GM10248 (cell line): ENCODE measurements around the gene CFAP54.

Source experiments
- CTCF ChIA-PET: fragments of 300-600 bp; sonication (Branson Sonifier 250); formaldehyde crosslinking; extraction: SDS; loops from one replicate; lab custom pipeline; 2021; ENCODE audit warnings: antibody characterized with exemption; lab: Yijun Ruan, JAX
- POLR2A ChIA-PET: fragments of 350-650 bp; sonication (Branson Sonifier 250); formaldehyde crosslinking; extraction: SDS; loops from one replicate; lab custom pipeline; 2020; ENCODE audit warnings: antibody characterized with exemption; lab: Yijun Ruan, JAX
- DNase-seq: peaks from one replicate; pipeline ENCODE4 v3.0.0; 2012; ENCODE audit errors: extremely low spot score
- TF ChIP-seq, protein P1 (sequence below): IDR thresholded peaks from 2 replicates; pipeline ENCODE4 v1.5.1; 2012; ENCODE audit warnings: mild to moderate bottlenecking, low read depth; ENCODE audit errors: extremely low read depth, missing control alignments, control extremely low read depth

CFAP54 gene

DNA sequence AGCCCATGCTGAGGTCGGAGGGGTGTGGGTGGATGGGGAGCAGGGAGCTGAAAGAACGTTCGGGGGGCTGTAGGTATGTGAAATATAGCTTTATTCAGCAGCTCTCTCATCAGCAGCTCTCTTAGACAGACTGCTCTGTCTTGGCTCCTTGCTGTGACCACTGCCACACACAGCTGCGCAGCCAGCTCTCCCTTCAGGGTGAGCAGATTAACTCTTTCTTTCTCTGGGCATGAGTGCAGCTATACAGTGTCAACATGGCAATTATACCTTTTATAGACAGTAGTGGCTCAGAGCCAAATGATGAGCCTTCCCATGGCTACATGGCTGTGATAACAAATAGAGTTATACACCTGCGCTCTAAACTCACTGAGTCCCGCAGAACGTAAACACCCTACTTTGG, 280.0 kb downstream of the CFAP54 start:
- TF ChIP-seq, protein P1, sequence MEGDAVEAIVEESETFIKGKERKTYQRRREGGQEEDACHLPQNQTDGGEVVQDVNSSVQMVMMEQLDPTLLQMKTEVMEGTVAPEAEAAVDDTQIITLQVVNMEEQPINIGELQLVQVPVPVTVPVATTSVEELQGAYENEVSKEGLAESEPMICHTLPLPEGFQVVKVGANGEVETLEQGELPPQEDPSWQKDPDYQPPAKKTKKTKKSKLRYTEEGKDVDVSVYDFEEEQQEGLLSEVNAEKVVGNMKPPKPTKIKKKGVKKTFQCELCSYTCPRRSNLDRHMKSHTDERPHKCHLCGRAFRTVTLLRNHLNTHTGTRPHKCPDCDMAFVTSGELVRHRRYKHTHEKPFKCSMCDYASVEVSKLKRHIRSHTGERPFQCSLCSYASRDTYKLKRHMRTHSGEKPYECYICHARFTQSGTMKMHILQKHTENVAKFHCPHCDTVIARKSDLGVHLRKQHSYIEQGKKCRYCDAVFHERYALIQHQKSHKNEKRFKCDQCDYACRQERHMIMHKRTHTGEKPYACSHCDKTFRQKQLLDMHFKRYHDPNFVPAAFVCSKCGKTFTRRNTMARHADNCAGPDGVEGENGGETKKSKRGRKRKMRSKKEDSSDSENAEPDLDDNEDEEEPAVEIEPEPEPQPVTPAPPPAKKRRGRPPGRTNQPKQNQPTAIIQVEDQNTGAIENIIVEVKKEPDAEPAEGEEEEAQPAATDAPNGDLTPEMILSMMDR, result no peak
- POLR2A ChIA-PET, result no interaction called here
- DNase-seq, result no peak
- CTCF ChIA-PET, result interaction anchor here (0.6 to 1.1 kb wide), 2 partner anchors 9 to 187 kb away, joined by 3 read pairs; no protein-coding TSS in a partner anchor

DNA sequence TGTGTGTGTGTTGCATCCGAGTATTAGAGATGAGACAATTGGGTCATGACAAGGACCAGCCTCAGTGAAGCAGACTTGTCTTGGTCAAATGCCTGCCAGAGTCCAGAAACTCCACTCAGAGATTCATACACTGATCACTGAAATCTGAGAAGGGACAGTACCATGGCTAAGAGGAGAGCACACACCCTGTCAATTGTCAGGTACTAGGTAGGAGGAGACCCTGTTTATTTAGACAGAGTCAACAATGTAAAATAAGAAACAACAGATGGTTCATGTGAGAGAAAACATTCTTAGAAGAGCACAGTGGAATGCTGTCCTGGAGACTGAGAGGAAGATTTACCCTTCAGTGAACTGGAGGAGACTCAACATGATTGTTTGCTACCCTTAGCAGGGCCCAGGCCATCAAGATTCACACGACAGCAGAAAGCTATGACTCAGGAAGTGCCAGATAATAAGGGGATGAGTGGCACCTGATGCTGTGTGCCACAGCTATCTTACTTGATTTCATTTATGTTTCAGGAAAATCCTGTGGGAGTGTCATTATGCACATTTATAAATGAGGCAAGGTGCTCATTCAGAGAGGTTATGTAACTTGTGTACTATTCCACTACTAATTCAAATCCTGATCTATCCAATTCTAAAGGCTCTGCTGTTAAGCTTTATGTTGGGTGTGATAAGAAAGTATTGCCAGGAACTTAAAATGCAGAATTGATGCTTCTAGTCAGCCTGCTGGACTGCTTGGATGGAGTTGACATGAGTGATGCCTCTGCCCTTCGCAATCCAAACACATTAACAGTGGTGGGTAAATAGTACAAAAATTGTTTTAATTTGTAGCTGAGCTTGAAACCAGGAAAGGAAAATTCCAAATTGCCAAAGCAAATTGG, 281.1 kb downstream of the CFAP54 start:
- TF ChIP-seq, protein P1, result no peak
- no peak for DNase-seq
- CTCF ChIA-PET, result no interaction called here
- POLR2A ChIA-PET, result no interaction called here

DNA sequence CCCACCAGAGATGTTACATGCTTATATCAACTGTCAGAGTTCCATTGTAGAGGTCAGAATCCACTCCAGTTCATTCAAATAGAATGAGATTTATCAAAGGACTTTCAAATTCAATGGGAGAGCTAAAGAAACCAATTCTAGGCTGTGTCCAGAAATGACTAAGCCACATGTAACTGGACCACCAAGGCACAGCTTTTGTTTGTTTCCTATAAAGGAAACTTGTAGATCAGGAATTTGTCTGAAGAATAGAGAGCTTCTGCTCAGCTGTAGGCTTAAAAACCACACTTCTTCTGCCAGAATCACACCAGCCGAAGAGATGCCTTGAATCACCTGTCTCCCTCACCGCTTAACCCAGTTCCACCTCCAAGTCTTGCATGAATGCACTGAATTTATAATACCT, 283.7 kb downstream of the CFAP54 start:
- DNase-seq, result no peak
- POLR2A ChIA-PET, result no interaction called here
- TF ChIP-seq, protein P1, result no peak
- CTCF ChIA-PET, result no interaction called here

DNA sequence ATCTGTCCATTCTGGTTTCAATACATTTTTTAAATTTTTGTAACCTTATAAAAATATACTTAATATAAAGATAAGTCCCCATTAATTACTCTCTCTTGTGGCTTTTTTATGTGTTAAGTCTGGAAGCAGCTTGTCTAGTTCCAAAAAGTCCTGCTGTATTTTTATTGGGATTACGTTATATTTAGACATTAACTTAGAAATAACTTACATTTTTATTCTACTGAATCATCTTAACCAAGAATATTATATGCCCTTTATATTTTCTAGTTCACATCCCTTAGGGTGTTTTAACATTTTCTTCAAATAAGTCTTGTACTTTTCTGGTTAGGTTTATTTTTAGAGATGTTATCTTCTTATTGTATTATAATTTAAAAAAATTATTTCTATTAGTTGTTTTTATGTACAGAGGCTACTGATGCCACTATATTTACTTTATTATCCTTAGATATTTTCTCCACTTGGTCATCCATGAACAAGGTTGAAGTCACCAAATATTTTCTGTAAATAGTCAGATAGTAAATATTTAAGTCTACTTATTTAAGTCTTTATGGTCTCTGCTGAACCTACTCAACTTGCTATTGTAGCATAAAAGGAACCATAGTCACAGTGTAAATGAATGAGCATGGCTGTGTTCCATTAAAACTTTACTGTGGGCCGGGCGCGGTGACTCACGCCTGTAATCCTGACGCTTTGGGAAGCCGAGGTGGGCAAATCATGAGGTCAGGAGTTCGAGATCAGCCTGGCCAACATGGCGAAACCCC, 285.3 kb downstream of the CFAP54 start:
- TF ChIP-seq, protein P1, result no peak
- ChIA-PET POLR2A (no interaction called here), CTCF (no interaction called here)
- no peak for DNase-seq

DNA sequence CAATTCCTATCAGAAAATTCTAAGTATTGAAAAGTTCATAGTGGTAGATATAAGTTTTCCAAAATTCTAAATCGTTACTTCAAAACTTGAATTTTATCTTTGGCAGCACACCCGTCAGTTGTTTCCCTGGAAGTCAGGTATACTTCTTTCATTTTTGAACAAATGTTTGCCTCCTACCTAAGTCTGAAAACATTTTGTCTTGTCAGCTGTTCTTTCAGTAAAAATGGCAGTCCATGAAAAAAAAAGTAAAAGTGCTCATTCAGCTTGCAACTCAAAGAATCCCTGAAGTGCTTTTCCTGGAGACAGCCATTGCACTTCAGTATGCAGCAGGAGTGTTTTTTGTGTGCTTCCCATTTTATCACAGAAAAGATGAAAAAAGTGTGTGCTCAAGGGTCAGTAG, 287.5 kb downstream of the CFAP54 start:
- TF ChIP-seq, protein P1, result no peak
- no peak for DNase-seq
- CTCF ChIA-PET, result no interaction called here
- POLR2A ChIA-PET, result no interaction called here

DNA sequence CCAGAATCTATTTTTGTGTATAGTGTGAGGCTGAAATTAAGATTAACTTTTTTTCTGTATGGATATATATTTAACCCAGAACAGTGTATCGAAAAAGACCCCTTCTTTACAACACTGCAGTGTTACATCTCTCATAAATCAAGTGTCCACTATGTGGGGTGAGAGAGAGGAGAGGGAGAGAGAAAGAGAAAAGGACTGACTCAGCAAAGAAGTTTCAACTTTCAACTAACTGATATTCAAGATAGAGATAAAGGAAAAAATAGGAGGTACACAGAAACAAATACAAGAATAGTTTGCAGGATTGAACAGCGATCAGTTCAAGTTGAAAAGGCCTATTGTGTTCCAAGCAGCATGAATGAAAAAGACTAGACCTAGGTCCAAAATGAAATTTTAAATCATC, 291.0 kb downstream of the CFAP54 start:
- no peak for DNase-seq
- ChIA-PET CTCF (no interaction called here), POLR2A (no interaction called here)
- TF ChIP-seq, protein P1, result no peak
